Aorta (tissue), 5 donors: Measurements from ENCODE around the gene HIPK2. TPM values are rescaled to one million over a fixed set of nuclear protein-coding genes. Genes with fewer than 3 reads are reported as not detected.

Experiments
- ATAC-seq: fragments of 200-7000 bp; cut with Tn5 transposase; one replicate; pipeline ENCODE4 v1.9.1; 2022; ENCODE audit warnings: moderate library complexity; ENCODE audit not compliant: low FRiP score
- DNase-seq, 2 donors: peaks; one replicate each; pipeline ENCODE4 v3.0.0-alpha.2; 2020
- H3K27ac ChIP-seq, 2 donors: one replicate each; pipeline ENCODE4 v1.5.1; 2013; ENCODE audit warnings: low read length in 2 of 2, mild to moderate bottlenecking in 2 of 2, moderate library complexity in 2 of 2, control low read depth in 1 of 2, inconsistent platforms in 1 of 2, low read depth in 1 of 2
- H3K27me3 ChIP-seq, 2 donors: one replicate each; pipeline ENCODE4 v1.6.1; 2013; ENCODE audit warnings: control low read depth in 1 of 2, low read length in 1 of 2, mild to moderate bottlenecking in 1 of 2, moderate library complexity in 1 of 2; ENCODE audit not compliant: insufficient read depth in 2 of 2, control insufficient read depth in 1 of 2
- H3K36me3 ChIP-seq, 2 donors: one replicate each; pipeline ENCODE4 v1.6.1; 2013; ENCODE audit warnings: control low read depth in 1 of 2, low read length in 1 of 2, mild to moderate bottlenecking in 1 of 2; ENCODE audit not compliant: insufficient read depth in 2 of 2, control insufficient read depth in 1 of 2
- H3K4me1 ChIP-seq, 2 donors: one replicate each; pipeline ENCODE4 v1.6.1; 2013; ENCODE audit warnings: low read length in 2 of 2, control low read depth in 1 of 2, mild to moderate bottlenecking in 1 of 2, moderate library complexity in 1 of 2; ENCODE audit not compliant: insufficient read depth in 2 of 2, control insufficient read depth in 1 of 2
- H3K4me3 ChIP-seq, 2 donors: one replicate each; pipeline ENCODE4 v1.5.1; 2013; ENCODE audit warnings: low read length in 2 of 2, control low read depth in 1 of 2, mild to moderate bottlenecking in 1 of 2
- H3K9me3 ChIP-seq: one replicate; pipeline ENCODE4 v1.6.1; 2013; ENCODE audit warnings: mild to moderate bottlenecking, low read length; ENCODE audit not compliant: control insufficient read depth
- WGBS, 2 donors: extraction: QIAGEN DNeasy Blood & Tissue Kit; methylation state at CpG; one replicate each; pipeline ENCODE4 v1.1.7; 2013; 5-methylcytosine and 5-hydroxymethylcytosine counted together
- intact Hi-C, 2 donors: fragments of 100-400 bp; cut with DNase I; formaldehyde crosslinking; loops; one replicate each; pipeline versions ENCODE4 v1.14.2 to v1.15.0; 2022
- polyA plus RNA-seq, 2 donors: library from polyadenylated mRNA; stranded (reverse); fragments of 200-250 nt; gene quantifications; one replicate each; pipeline ENCODE4 v1.2.3, GENCODE V29; 2013
- total RNA-seq, 2 donors: library from RNA; stranded (reverse); fragmentation: NEBNext Ultra II Directional; extraction: Animal tissue kit (Norgen Biotek cat#: 25700); gene quantifications; one replicate each; pipeline ENCODE4 v1.2.1, GENCODE V29; 2021
- donor health status: healthy with polysubstance abuse.
- donor health status: Bipolar disorder and iron deficiency.
- donor health status: DM: no; HTN: no; CAD: no.
- donor health status: DM: no; HTN: no; CAD: no.
- donor health status: DM: yes; HTN: yes; CAD: no.

Gene HIPK2
- total and polyA plus RNA-seq, 4 donors, result 9.4 to 108 (median 23.9) TPM

DNA sequence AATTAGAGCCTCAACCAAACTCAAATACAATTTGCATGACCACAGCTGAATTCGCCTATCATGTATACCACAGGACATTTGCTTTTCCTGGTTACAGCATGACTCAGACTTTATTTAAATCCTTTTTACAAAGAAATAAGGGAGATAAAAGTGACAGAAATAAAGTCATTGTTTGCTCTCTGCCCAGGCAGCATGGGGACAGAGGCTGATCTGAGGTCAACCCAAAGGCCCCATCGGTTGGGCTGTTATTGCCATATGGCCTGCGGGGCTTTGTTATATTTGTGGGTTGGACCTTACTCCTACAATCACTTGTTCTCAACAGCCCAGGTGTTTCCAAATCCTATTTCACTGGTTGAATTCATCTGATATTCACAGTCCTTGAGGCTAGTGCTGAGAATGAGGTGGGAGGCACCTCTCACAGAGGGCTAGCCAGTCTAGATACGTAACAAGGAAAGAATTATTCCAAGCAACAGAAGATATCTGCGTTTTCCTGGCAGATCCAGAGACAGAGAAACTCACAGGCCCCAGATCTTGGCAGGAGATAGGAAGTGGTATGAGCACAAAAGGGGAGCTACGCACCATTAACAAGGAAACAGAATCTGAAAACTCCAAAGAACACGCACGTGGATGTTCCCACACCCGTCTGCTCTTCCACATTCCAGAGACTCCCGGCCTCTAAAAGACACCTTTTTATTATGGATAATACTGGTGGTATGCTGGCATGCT, 117.3 kb downstream of the HIPK2 start:
- H3K27me3 ChIP-seq, result no peaks in the 10 kb centered on the region
- peaks cover 0 to 4% of the 10 kb centered on the region in 2 donors for H3K4me1 ChIP-seq
- intact Hi-C loops, result no loop called here
- H3K36me3 ChIP-seq, result no peaks in the 10 kb centered on the region
- H3K9me3 ChIP-seq, result no peaks in the 10 kb centered on the region
- DNase-seq (no peak), ATAC-seq (no peak)
- H3K27ac ChIP-seq, result no peak overlapping the region
- no peak overlapping the region for H3K4me3 ChIP-seq
- 40 to 52% methylated on average over 10 of the region's 10 CpGs for WGBS, 2 donors

DNA sequence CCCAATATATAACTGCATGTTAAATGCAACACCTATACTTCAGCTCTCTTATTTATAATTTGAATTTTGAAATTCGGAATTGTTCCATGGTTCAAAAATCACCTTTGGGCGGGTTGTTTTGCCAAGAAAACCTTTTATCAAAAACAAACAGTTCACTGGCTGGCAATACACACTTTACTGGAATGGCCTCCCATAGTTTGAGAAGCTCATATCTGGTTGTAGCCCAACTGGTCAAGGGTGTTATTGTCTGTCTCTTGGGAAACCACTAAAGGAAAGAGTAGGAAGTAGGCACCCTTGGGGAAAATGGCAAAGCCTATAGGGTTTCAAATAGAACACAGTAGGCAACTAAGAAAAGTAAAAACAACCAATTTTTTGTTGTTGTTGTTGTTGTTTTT, 117.9 kb downstream of the HIPK2 start:
- no peak overlapping the region for H3K27ac ChIP-seq
- 52 to 56% methylated on average over 2 of the region's 2 CpGs for WGBS, 2 donors

GRCh38 chr7:139658908-139659675, 118.7 kb downstream of the HIPK2 start:
- Histone ChIP-seq H3K4me3 (no peak overlapping the region), H3K27me3 (no peaks in the 10 kb centered on the region), H3K9me3 (no peaks in the 10 kb centered on the region), H3K27ac (no peak overlapping the region), H3K4me1 (peaks cover 0 to 4% of the 10 kb centered on the region in 2 donors), H3K36me3 (no peaks in the 10 kb centered on the region)
- DNase-seq (no peak), ATAC-seq (no peak)
- 52 to 55% methylated on average over 14 of the region's 14 CpGs for WGBS, 2 donors
- intact Hi-C loops, result no loop called here

More for the DNA sequence above, 117.9 kb downstream of the HIPK2 start:
- H3K27me3 ChIP-seq, result no peaks in the 10 kb centered on the region
- peaks cover 0 to 4% of the 10 kb centered on the region in 2 donors for H3K4me1 ChIP-seq
- no peaks in the 10 kb centered on the region for H3K36me3 ChIP-seq
- H3K4me3 ChIP-seq, result no peak overlapping the region
- no peak for ATAC-seq
- no peaks in the 10 kb centered on the region for H3K9me3 ChIP-seq
- no peak for DNase-seq
- intact Hi-C loops, result no loop called here

- Histone ChIP-seq H3K27ac (no peak overlapping the region), H3K27me3 (no peaks in the 10 kb centered on the region), H3K4me3 (no peak overlapping the region), H3K4me1 (peaks cover 0 to 4% of the 10 kb centered on the region in 2 donors), H3K9me3 (no peaks in the 10 kb centered on the region), H3K36me3 (no peaks in the 10 kb centered on the region)
- DNase-seq (no peak), ATAC-seq (no peak)
- 77 to 79% methylated on average over 3 of the region's 3 CpGs for WGBS, 2 donors
- intact Hi-C loops, result no loop called here
Observed at GRCh38 chr7:139658296-139658695, 119.5 kb downstream of the HIPK2 start.

GRCh38 chr7:139657725-139658124, 120.1 kb downstream of the HIPK2 start:
- Histone ChIP-seq H3K4me1 (peaks cover 0 to 4% of the 10 kb centered on the region in 2 donors), H3K27ac (no peak overlapping the region), H3K36me3 (no peaks in the 10 kb centered on the region), H3K4me3 (no peak overlapping the region), H3K27me3 (no peaks in the 10 kb centered on the region), H3K9me3 (no peaks in the 10 kb centered on the region)
- intact Hi-C loops, result no loop called here
- no peak for DNase-seq
- 92 to 94% methylated on average over 1 of the region's 1 CpG for WGBS, 2 donors
- ATAC-seq, result no peak

DNA sequence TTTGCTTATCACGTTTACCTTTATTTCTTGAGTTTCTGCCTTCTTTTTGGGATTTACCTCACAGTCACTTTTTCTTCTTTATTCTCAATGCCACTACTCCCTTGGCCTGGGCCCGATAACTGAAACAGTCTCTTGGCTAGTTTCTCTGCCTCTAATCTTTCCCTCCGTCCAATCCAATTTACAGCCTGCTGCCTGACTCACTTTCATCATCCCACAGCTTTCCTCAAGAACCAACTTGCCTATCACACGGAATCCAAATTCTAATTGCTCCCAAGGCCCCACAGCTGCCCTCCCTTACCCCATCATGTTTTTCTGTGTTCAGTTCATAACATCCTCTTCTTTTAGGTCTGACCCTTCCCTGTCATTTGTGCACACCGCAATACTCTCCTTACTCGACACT, 121.4 kb downstream of the HIPK2 start:
- intact Hi-C loops, result no loop called here
- ATAC-seq, result no peak
- H3K4me1 ChIP-seq, result peaks cover 0 to 4% of the 10 kb centered on the region in 2 donors

DNA sequence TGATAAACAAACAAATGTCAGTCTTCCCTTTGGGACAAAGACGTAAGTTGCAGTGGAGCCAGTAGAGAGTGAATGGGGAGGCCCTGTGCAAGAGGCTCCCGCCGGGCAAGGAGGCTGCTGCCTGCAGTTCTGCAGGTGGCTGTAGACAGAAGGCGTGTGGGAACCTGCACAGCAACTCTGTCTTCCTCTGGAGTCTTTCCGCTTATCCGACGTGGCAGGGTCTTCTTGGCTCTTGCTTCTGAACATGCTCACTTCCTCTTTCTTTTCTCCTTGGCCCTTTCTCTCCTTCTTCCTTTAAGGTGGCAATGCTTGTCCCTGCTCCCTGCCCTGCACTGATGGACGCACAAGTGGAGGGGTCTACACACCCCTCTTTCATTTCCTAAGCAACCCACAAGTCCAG, 122.5 kb downstream of the HIPK2 start:
- ATAC-seq, result no peak
- peaks cover 0 to 1% of the 10 kb centered on the region in 2 donors for H3K4me1 ChIP-seq
- 89 to 94% methylated on average over 8 of the region's 8 CpGs for WGBS, 2 donors
- no peak overlapping the region for H3K4me3 ChIP-seq
- no peaks in the 10 kb centered on the region for H3K9me3 ChIP-seq
- no peak for DNase-seq
- no peaks in the 10 kb centered on the region for H3K36me3 ChIP-seq
- intact Hi-C loops, result no loop called here
- no peak overlapping the region for H3K27ac ChIP-seq
- H3K27me3 ChIP-seq, result no peaks in the 10 kb centered on the region

More for the DNA sequence above, 121.4 kb downstream of the HIPK2 start:
- 48 to 52% methylated on average over 6 of the region's 6 CpGs for WGBS, 2 donors
- Histone ChIP-seq H3K27me3 (no peaks in the 10 kb centered on the region), H3K9me3 (no peaks in the 10 kb centered on the region), H3K36me3 (no peaks in the 10 kb centered on the region), H3K4me3 (no peak overlapping the region), H3K27ac (no peak overlapping the region)
- DNase-seq, result no peak

GRCh38 chr7:139654276-139655181, 123.3 kb downstream of the HIPK2 start:
- Histone ChIP-seq H3K36me3 (no peaks in the 10 kb centered on the region), H3K27ac (no peak overlapping the region)

More at GRCh38 chr7:139654276-139655181, 123.3 kb downstream of the HIPK2 start:
- DNase-seq (no peak), ATAC-seq (no peak)
- peaks cover 0 to 1% of the 10 kb centered on the region in 2 donors for H3K4me1 ChIP-seq
- H3K27me3 ChIP-seq, result no peaks in the 10 kb centered on the region
- intact Hi-C loops, result no loop called here
- no peak overlapping the region for H3K4me3 ChIP-seq
- no peaks in the 10 kb centered on the region for H3K9me3 ChIP-seq
- 81 to 82% methylated on average over 14 of the region's 14 CpGs for WGBS, 2 donors
